Measurements from ENCODE around the gene TIMP2. TPM values are rescaled to one million over a fixed set of nuclear protein-coding genes. Genes with fewer than 3 reads are reported as not detected.

The TIMP2 gene
- total RNA-seq, 2 experiments from 2014 or later, result 6.2 to 7.0 TPM

DNA sequence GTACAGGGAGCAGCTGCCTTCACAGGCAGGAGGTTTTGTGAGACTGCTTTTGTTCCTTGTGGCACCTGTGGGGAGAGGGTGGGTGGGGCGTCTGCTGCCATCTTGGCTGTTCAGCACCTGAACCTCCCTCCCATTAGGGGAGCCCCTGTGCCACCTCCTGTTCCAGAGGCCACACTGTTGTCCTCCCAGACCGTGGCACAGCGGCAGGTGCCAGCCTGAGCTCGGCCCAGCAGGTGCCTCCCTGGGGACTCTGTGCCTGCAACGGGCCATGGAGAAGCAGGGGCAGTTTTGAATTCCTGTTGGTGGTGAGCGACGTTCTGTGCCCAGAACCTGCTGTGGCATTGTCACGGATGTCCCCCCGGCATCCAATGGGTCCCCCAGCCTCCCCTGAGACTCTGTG lies 44.7 kb upstream of the TIMP2 start:
- CTCF ChIA-PET, result no interaction called here
- intact Hi-C loops (cut with DNase I, micrococcal nuclease), result loop anchor here in 1 of 2 experiments (2.0 kb wide), 1 partner anchor 525 kb away; no protein-coding TSS in a partner anchor
- TF ChIP-seq, protein P1, sequence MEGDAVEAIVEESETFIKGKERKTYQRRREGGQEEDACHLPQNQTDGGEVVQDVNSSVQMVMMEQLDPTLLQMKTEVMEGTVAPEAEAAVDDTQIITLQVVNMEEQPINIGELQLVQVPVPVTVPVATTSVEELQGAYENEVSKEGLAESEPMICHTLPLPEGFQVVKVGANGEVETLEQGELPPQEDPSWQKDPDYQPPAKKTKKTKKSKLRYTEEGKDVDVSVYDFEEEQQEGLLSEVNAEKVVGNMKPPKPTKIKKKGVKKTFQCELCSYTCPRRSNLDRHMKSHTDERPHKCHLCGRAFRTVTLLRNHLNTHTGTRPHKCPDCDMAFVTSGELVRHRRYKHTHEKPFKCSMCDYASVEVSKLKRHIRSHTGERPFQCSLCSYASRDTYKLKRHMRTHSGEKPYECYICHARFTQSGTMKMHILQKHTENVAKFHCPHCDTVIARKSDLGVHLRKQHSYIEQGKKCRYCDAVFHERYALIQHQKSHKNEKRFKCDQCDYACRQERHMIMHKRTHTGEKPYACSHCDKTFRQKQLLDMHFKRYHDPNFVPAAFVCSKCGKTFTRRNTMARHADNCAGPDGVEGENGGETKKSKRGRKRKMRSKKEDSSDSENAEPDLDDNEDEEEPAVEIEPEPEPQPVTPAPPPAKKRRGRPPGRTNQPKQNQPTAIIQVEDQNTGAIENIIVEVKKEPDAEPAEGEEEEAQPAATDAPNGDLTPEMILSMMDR (IDR thresholded peaks at IDR 0.05), result no peak
- Mint-ChIP-seq H3K4me1 (ENCODE audit: low read depth) (peaks cover 7% of the 10 kb centered on the region), H3K36me3 (ENCODE audit: low read depth) (peaks cover 12% of the 10 kb centered on the region), H3K4me3 (no peak overlapping the region), H3K9me3 (no peaks in the 10 kb centered on the region), H3K27me3 (no peaks in the 10 kb centered on the region), H3K27ac (no peak overlapping the region)
- H3K27me3 ChIP-seq (ENCODE audit: control insufficient read depth in 1 of 2, insufficient read depth in 2 of 2, low read length in 2 of 2), result no peaks in the 10 kb centered on the region
- DNase-seq (no peak), ATAC-seq (ENCODE audit: poor library complexity) (no peak)
- peaks cover 0 to 9% of the 10 kb centered on the region in 2 experiments for H3K9me3 ChIP-seq (ENCODE audit: control insufficient read depth in 1 of 2, insufficient read depth in 1 of 2, low read length in 2 of 2)
- H3K27ac ChIP-seq (ENCODE audit: low read depth in 1 of 2, low read length in 2 of 2), result no peak overlapping the region
- H3K36me3 ChIP-seq (ENCODE audit: insufficient read depth, low read length), result peaks cover 13% of the 10 kb centered on the region
- H3K4me3 ChIP-seq (ENCODE audit: low read length), result no peak overlapping the region
- POLR2A ChIA-PET, result no interaction called here
- peaks cover 11% of the 10 kb centered on the region for H3K4me1 ChIP-seq (ENCODE audit: insufficient read depth, low read length)

DNA sequence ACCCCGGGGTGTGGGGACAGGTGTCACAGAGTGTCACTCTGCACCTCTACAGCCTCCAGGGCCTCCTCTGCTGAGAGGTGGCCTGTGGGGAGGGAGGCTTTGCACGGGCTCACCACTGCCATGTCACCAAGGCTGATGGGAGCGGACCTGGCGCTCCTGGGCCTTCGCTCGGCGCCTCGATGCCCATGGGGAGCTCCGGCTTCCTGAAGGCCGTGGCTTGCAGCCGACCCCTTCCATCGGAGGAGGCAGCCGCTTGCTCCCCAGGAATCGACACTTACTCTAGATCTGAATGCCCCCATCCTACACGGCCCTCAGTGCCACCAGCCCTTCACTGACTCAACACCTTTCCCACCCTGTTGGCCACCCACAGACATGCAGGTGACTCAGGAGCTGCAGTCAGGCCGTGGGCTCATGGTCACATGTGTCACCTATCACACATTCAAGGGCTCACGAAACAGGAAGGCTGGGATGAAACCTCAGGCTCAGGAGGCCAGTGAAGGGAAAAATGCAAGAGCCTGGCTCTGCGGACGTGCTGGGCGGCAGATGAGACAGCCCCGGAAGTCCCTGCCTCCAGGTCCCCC lies 42.7 kb upstream of the TIMP2 start:
- CTCF ChIA-PET, result no interaction called here
- no peaks in the 10 kb centered on the region for H3K27me3 ChIP-seq (ENCODE audit: control insufficient read depth in 1 of 2, insufficient read depth in 2 of 2, low read length in 2 of 2)
- TF ChIP-seq, protein P1 (IDR thresholded peaks at IDR 0.05), result no peak

DNA sequence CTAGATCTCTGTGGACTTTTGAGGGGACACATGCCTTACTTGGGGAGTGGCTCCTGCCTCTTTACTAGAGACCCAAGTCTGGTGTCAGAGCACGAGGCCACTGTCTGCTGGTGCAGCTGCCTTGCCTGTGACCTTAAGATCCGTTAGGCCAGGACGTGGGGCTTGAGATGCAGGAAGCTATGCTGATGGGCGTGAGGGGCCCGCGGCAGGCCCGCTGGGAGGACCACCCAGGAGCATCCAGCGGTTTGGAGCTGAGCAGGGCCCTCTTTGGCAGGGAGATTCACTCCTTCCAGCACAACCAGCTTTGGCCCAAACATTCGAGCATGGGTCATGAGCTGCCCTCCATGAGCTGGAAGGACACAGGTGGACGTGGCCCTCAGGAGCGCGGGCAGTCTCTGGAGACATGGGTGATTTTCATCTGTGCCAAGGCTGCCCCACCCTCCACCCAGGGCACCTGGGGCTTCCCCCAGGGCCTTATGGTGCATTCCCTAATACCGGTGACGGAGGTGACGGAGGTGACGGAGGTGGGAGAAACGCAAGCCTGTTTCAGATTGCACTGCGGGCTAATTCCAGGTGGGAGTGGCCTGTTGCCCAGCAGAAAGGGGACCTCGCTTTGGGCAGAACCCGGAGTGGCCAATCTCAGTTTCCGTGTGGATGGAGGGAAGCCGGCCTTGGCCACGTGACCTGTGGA lies 41.9 kb upstream of the TIMP2 start:
- H3K27ac Mint-ChIP-seq, result no peak overlapping the region
- POLR2A ChIA-PET, result interaction anchor here (0.8 kb wide), 1 partner anchor 43 kb away, joined by 3 read pairs; no protein-coding TSS in a partner anchor
- no peak overlapping the region for H3K4me3 Mint-ChIP-seq
- CTCF ChIA-PET, result no interaction called here
- no peak for DNase-seq
- Histone ChIP-seq H3K9me3 (ENCODE audit: control insufficient read depth in 1 of 2, insufficient read depth in 1 of 2, low read length in 2 of 2) (peaks cover 0 to 4% of the 10 kb centered on the region in 2 experiments), H3K4me3 (ENCODE audit: low read length) (no peak overlapping the region), H3K36me3 (ENCODE audit: insufficient read depth, low read length) (peaks cover 7% of the 10 kb centered on the region), H3K4me1 (ENCODE audit: insufficient read depth, low read length) (peaks cover 11% of the 10 kb centered on the region), H3K27ac (ENCODE audit: low read depth in 1 of 2, low read length in 2 of 2) (no peak overlapping the region), H3K27me3 (ENCODE audit: control insufficient read depth in 1 of 2, insufficient read depth in 2 of 2, low read length in 2 of 2) (no peaks in the 10 kb centered on the region)
- H3K4me1 Mint-ChIP-seq (ENCODE audit: low read depth), result peaks cover 7% of the 10 kb centered on the region
- ATAC-seq (ENCODE audit: poor library complexity), result no peak
- intact Hi-C loops (cut with DNase I, micrococcal nuclease), result no loop called here
- no peaks in the 10 kb centered on the region for H3K9me3 Mint-ChIP-seq
- peaks cover 9% of the 10 kb centered on the region for H3K36me3 Mint-ChIP-seq (ENCODE audit: low read depth)
- TF ChIP-seq, protein P1 (IDR thresholded peaks at IDR 0.05), result no peak
- H3K27me3 Mint-ChIP-seq, result no peaks in the 10 kb centered on the region

More for the DNA sequence above, 42.7 kb upstream of the TIMP2 start:
- Histone ChIP-seq H3K4me1 (ENCODE audit: insufficient read depth, low read length) (peaks cover 11% of the 10 kb centered on the region), H3K9me3 (ENCODE audit: control insufficient read depth in 1 of 2, insufficient read depth in 1 of 2, low read length in 2 of 2) (peaks cover 0 to 9% of the 10 kb centered on the region in 2 experiments), H3K27ac (ENCODE audit: low read depth in 1 of 2, low read length in 2 of 2) (no peak overlapping the region), H3K36me3 (ENCODE audit: insufficient read depth, low read length) (peaks cover 10% of the 10 kb centered on the region), H3K4me3 (ENCODE audit: low read length) (no peak overlapping the region)
- POLR2A ChIA-PET, result no interaction called here
- ATAC-seq (ENCODE audit: poor library complexity) (no peak), DNase-seq (no peak)
- Mint-ChIP-seq H3K4me1 (ENCODE audit: low read depth) (peaks cover 7% of the 10 kb centered on the region), H3K27me3 (no peaks in the 10 kb centered on the region), H3K9me3 (no peaks in the 10 kb centered on the region), H3K36me3 (ENCODE audit: low read depth) (peaks cover 9% of the 10 kb centered on the region), H3K4me3 (no peak overlapping the region), H3K27ac (no peak overlapping the region)
- intact Hi-C loops (cut with DNase I, micrococcal nuclease), result no loop called here
